22Rv1 (cell line): Measurements from ENCODE around the gene PCED1A.

Source experiments
- ZFX ChIP-seq: fragments of 450-650 bp; IDR thresholded peaks from 2 replicates; pipeline ENCODE4 v1.6.1; 2017; ENCODE audit warnings: antibody characterized with exemption, borderline replicate concordance
- TF ChIP-seq, protein P1 (sequence below): fragments of 450-650 bp; IDR thresholded peaks from 2 replicates; pipeline ENCODE4 v1.5.1; 2017; ENCODE audit warnings: mild to moderate bottlenecking

DNA sequence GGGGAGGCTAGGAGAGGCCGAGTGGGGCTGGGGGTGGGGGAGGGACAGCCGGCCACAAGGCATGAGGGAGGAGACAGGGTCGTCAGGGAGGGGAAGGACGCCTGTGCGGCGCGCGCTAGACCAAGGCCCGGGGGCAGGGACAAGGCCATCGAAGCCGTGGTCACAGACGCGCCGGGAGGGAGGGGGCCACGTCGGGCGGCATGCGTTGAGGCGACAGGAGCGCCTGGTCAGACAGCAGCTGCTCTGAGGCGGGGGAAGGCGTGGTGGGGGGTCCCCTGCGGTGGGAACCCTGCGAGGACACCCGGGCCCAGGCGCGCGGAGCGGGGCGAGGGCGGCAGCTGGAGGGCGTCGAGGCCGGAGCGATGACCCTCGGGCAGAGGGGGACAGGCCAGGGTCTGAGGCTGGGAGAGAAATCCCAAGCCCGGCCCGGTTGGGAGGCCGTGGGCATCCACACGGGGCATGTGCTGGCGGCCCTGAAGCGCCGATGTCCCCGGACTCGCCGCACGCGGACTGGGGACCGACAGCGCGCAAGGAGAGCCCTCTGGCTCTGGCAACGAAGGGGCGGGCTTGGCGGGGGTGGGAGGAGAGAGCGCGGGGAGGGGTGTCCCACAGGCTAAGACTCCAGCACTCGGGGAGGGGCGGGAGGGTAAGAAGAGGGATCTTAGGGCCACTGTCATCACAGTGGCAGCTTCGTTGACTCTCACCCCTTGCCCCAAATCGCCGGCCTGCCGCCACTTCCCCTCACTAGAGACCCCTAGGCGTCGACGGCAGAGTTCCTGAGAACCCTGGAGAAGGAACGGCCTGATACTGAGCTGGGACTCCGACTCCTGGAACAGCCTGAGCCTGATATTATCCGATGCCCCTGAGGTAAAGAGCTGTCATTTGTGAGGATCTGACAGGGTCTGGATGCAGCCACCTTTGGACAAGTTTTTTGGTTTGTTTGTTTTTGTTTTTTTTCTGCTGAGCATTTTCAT, 19.3 kb downstream of the PCED1A start:
- TF ChIP-seq, protein P1, sequence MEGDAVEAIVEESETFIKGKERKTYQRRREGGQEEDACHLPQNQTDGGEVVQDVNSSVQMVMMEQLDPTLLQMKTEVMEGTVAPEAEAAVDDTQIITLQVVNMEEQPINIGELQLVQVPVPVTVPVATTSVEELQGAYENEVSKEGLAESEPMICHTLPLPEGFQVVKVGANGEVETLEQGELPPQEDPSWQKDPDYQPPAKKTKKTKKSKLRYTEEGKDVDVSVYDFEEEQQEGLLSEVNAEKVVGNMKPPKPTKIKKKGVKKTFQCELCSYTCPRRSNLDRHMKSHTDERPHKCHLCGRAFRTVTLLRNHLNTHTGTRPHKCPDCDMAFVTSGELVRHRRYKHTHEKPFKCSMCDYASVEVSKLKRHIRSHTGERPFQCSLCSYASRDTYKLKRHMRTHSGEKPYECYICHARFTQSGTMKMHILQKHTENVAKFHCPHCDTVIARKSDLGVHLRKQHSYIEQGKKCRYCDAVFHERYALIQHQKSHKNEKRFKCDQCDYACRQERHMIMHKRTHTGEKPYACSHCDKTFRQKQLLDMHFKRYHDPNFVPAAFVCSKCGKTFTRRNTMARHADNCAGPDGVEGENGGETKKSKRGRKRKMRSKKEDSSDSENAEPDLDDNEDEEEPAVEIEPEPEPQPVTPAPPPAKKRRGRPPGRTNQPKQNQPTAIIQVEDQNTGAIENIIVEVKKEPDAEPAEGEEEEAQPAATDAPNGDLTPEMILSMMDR = no peak
- no peak for TF ChIP-seq ZFX
